GM12892 (cell line): ENCODE data around the gene SARM1.

Experiments used
- POLR2A ChIP-seq: IDR thresholded peaks from 2 replicates; pipeline ENCODE4 v1.6.1; 2011; ENCODE audit warnings: low read depth, low read length, control low read depth
- POLR2AphosphoS5 ChIP-seq: IDR thresholded peaks from 2 replicates; pipeline ENCODE4 v1.6.1; 2011; ENCODE audit warnings: low read depth, low read length, control low read depth

- TF ChIP-seq POLR2AphosphoS5 (no peak), POLR2A (no peak)
Observed at GRCh38 chr17:28338056-28338768, 33.3 kb upstream of the SARM1 start.
